CD4-positive, alpha-beta T cell treated with Interleukin-6 for 4 hours (primary cell): ENCODE results near the gene MORN2.

Experiments
- DNase-seq: peaks from one replicate; pipeline ENCODE4 v3.0.0-alpha.2; 2020; ENCODE audit warnings: mixed read lengths

MORN2 gene

DNA sequence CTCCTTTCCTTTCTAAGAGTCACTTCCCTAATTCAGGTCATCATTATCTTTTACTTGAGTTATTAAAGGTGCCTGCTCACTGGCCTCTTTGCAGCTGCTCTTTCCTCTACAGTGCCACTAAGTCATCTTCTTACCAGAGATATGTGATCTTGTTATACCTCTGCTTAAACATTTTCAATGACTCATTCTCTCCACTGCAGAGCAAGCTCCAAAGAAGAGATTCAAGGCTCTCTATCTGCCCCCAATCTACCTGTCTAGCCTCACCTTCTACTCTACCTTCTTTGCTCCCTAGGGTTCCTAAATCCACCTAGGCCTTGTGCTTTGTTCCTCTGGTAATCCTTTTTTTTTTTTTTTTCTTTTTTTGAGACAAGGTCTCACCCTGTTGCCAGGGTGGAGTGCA is 17.0 kb downstream of the MORN2 start:
- no peak for DNase-seq

DNA sequence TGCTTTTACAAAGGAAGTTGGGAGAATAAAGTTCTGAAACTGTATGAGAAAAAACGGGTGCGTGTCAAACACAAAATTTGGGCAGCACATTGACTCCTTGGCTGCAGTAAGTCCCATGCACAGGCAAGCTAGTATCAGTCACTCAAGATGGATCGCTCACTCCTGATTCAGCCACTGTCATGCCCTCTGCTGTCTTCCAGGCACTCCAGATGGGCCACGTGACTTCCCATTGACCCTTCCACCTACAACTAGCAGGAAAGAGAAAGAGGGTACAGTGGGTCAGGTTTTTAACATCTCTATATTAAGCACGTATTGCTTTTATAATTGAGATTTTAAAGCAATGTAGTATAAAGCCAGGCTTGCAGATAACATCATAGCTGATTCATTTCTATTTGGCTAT is 22.5 kb downstream of the MORN2 start:
- DNase-seq: no peak

DNA sequence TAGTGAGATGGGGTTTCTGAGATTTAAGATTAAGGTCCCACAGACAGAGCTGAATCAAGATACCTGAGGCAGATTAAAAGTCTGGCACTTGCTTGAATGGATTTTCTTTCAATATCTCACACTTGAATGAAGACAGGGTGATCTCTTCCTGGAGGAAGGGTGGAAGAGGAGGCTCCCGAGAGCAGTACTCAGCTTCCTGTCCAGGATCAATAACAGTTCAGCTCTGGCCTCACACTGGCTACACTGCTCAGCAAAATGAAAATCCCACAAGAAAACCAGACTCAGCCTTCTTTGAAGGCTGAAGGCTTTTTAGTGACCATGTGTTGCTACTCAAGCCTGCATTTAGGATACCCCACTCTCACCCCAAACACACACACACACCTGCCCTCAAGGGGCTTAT is 24.9 kb downstream of the MORN2 start:
- no peak for DNase-seq

DNA sequence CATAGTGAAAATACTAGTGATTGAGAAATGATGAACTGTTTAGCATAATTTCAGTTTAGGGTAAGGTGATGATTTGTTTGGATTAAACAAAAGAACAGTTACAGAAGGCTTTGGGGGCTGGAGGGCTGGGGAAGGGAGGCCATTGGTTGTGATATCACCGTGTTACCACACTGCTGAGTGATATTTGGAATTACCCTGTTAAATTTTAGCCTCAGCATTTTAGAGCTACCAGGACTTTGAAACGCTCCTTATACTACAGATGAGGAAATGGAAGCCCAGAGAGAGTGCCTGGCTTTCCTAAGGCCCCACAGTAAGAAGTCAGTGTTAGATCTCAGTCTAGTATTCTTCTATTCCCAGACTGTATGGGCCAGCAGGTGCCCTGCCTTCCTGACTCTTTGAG is 29.5 kb downstream of the MORN2 start:
- DNase-seq: no peak

DNA sequence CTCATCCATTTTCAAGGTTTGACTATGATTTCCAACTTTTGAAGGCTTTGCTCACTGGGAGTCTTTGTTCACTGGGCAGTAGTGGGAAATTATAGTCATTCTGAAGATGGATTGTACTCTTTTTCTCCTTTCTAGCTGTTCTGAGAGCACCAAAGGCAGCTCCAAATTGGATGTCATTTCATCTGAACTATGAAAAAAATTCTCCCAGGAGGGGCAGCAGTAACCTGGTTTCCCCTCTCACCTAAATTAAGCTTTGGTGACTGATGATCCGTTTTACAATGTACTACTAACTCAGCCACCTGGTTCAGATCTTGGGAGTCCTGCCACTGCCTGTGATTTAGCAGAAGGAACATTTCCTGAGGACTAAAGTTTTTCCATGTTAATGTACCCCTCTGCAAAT is 31.5 kb downstream of the MORN2 start:
- no peak for DNase-seq

DNA sequence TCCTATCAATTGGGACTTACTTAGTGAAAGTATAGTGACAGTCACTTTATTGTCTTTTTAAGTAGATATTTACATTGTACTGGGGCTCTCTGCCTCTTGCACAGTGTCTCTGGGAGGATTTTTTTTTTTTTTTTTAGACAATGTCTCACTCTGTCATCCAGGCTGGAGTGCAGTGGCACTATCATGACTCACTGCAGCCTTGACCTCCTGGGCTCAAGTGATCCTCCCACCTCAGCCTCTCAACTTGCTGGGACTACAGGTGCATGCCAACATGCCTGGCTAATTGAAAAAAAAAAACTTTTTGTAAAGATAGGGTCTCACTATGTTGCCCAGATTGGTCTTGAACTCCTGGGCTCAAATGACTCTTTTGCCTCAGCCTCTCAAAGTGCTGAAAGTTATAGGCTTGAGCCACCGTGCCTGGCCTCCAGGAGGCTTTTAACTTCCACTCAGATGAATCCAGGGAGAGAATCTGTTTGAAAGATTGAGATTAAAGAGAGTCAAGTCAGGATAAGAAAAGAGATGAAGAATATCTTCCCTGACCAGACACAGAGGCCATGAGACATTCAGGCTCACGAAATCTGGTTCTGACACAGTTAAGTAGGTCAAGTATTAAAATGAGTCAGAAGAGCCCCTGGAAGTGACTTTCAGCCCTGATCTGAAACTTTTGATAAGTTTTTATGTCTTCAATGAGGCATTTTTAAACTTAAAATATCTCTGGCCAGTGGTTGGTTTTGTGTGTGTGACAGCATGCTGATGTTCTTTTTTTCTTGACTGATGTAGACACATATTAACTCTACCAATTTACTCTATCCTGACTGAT is 32.2 kb downstream of the MORN2 start:
- no peak for DNase-seq

DNA sequence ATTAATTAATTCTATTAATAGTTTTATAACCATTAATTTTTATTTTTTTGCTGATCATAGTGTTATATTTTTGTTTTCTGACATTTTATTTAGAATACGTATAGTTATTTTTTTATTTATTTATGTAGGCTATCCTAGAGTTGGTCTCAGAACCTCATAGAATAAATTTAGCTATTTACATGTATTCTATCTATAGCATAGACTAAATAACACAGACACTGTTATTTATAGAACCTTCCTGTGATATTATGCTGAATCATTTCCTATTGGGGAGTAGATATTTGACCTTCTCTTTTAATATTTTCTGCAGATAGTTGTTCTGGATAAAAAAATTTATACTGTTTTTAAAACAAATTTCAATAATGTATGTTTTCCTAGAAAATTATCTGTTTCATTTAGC is 34.1 kb downstream of the MORN2 start:
- DNase-seq: no peak

DNA sequence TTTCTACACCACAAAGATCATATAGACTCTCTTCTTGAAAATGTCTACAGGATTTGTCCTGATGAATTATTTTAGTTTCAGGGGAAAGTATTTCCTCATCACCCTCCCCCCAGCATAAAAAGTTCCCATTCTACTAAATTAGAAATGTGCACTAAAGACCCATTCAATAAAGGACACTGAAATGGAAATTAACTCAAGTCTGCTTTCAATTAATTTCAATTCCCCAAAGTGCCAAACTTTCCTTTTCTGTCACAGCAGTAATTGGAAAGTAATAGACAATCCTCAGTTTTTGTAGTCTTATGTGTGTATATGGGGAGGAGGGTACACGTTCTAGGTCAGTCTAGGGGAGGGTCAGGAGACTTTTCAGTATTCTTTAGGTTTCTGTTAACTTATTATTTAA is 35.4 kb downstream of the MORN2 start:
- DNase-seq: no peak

DNA sequence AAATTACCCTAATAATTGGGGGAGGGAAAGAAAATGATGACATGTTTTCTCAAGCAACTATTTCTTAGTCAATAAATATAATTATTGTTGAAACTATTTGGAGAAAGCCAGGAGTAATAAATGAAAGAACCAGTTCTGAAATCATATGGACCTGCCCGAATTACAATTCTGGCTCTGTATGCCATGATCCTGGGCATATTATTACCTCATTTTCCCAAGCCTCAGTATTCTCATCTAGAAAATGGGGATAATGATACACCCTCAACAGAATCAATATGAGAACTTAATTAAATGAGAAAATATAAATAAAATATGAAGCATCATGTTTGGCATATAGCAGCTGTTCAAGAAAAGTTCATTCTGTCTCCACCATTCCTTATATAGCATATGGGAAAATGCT is 36.8 kb downstream of the MORN2 start:
- no peak for DNase-seq

DNA sequence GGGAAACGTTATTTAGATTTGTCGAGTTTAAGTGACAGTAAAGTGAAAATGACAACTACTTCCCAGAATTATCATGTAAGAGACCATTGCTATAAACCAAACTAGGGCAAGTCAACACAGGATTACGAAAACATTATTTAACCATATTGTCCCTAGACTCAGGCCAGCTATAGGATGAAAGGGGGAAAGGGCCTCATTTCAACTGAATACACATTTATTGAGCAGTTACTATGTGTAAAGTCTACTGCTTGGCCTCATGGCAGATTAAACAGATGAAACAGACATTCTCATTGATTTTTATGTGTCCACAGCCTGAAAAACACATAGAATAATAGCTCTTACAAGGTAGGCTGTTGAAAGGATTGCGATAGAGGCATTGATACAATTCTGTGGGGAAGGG is 46.6 kb downstream of the MORN2 start:
- DNase-seq: no peak

DNA sequence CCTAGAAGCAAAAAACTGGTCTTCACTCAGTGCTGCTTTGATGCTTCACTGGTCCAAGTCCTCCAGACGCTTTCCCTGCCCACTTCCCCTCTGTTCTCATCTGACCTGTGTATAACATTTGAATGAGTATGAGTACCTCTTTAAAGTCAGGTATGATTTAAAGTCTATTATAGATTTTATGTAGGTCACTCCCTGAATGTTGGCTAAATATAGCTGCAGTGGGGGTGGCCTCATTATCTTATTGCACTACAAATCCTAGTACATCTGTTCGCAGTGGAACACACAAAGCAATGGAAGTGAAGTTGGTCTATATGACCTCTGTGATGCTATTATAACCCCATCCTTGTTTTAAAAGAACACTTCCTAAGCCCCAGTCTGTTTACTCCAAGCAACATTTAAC is 47.1 kb downstream of the MORN2 start:
- no peak for DNase-seq

DNA sequence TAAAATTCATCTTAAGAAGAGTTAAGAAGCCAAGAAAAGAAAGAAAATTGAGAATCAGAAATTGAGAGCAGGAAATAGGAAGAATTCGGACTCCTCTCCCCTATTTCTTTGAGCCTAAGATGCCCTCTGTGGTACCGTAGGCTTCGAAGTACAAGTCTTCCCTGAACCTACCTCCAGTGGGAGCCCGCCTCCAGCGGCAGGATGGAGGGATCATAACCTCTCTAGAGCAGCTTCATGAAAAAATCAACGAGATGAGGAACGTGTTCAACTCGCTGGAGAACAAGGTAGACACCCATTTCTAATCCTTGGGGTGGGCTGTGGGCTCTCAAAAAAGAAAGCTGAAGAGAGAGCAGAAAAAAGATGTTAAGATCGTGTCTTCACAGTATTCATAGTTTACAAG is 50.2 kb downstream of the MORN2 start:
- DNase-seq: no peak

DNA sequence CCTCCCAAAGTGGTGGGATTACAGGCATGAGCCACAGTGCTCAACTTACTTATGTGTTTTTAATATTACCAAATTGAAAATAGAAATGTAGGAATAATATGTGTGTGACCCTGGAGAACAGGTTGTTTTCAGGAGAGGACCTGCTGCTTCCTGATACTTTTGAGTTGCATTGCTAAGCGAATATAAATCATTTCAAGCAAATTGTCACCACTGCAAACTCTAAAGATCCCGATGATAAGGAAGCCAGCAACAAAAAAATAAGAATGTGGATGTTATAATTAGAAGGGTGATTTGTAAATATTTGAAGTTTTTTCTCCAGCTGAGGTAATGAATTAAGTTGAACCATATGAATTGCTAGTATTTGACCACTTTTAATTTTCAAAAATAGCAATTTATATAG is 54.8 kb downstream of the MORN2 start:
- no peak for DNase-seq
